Measurements from ENCODE around the gene BATF3.

DNA sequence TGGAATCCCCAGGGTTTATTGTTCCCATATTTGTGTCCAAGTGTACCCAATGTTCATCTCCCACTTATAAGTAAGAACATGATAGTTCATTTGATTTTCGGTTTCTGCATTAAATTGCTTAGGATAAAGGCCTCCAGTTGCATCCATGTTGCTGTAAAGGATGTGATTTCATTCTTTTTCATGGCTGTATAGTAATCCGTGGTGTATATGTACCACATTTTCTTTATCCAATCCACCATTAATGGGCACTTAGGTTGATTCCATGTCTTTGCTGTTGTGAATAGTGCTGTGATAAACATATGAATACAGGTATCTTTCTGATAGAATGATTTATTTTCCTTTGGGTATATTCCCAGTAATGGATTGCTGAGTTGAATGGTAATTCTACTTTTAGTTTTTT, 20.0 kb upstream of the BATF3 start:
- TF ChIP-seq, protein P1, sequence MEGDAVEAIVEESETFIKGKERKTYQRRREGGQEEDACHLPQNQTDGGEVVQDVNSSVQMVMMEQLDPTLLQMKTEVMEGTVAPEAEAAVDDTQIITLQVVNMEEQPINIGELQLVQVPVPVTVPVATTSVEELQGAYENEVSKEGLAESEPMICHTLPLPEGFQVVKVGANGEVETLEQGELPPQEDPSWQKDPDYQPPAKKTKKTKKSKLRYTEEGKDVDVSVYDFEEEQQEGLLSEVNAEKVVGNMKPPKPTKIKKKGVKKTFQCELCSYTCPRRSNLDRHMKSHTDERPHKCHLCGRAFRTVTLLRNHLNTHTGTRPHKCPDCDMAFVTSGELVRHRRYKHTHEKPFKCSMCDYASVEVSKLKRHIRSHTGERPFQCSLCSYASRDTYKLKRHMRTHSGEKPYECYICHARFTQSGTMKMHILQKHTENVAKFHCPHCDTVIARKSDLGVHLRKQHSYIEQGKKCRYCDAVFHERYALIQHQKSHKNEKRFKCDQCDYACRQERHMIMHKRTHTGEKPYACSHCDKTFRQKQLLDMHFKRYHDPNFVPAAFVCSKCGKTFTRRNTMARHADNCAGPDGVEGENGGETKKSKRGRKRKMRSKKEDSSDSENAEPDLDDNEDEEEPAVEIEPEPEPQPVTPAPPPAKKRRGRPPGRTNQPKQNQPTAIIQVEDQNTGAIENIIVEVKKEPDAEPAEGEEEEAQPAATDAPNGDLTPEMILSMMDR (IDR thresholded peaks at IDR 0.05): no peak
- TF ChIP-seq POLR2A (IDR thresholded peaks at IDR 0.05) (no peak), POLR2AphosphoS5 (IDR thresholded peaks at IDR 0.05) (no peak), EP300 (IDR thresholded peaks at IDR 0.05) (no peak)
